ENCODE results near the gene YWHAB. TPM values are rescaled to one million over a fixed set of nuclear protein-coding genes. Genes with fewer than 3 reads are reported as not detected.

Gene YWHAB
- total and polyA plus RNA-seq, 2 experiments from 2014 or later = 89.5 to 169 TPM

DNA sequence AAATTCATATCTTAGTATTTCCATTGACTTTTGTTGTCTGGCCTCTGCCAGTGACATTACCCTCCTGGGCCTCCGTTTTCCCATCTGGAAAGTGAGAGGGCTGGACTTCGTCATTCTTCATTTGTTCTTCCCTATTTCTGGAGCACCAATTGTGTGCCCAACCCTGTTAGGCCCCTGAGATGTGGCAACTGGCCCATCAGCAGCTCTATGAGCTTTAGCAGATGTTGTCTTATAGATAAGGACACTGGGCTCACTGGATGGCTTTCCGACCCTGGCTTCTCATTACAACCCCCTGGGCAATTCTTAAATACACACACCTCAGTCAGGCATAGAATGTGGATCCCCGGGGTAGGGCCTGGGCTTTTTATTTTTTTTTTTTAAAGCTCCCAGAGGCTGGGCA lies 39.0 kb downstream of the YWHAB start:
- H3K4me2 ChIP-seq = no peak overlapping the region
- H3K79me2 ChIP-seq = no peaks in the 10 kb centered on the region
- no peak overlapping the region for H3K27ac ChIP-seq
- WGBS (ENCODE audit: low lambda C conversion rate, missing lambda C conversion rate) = 54% methylated on average over 4 of the region's 4 CpGs
- no peaks in the 10 kb centered on the region for H3K9me2 ChIP-seq (replicated peaks; ENCODE audit: insufficient read depth)
- no peak for DNase-seq (ENCODE audit: low spot score)
- no peaks in the 10 kb centered on the region for H4K20me1 ChIP-seq (ENCODE audit: insufficient read depth, poor library complexity, severe bottlenecking)
- TF ChIP-seq, protein P1, sequence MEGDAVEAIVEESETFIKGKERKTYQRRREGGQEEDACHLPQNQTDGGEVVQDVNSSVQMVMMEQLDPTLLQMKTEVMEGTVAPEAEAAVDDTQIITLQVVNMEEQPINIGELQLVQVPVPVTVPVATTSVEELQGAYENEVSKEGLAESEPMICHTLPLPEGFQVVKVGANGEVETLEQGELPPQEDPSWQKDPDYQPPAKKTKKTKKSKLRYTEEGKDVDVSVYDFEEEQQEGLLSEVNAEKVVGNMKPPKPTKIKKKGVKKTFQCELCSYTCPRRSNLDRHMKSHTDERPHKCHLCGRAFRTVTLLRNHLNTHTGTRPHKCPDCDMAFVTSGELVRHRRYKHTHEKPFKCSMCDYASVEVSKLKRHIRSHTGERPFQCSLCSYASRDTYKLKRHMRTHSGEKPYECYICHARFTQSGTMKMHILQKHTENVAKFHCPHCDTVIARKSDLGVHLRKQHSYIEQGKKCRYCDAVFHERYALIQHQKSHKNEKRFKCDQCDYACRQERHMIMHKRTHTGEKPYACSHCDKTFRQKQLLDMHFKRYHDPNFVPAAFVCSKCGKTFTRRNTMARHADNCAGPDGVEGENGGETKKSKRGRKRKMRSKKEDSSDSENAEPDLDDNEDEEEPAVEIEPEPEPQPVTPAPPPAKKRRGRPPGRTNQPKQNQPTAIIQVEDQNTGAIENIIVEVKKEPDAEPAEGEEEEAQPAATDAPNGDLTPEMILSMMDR (IDR thresholded peaks at IDR 0.05; ENCODE audit: poor library complexity) = no peak
- no peak for TF ChIP-seq EZH2phosphoT487 (IDR thresholded peaks at IDR 0.05; ENCODE audit: low read depth, severe bottlenecking, unreplicated experiment)
- no peak for TF ChIP-seq EZH2 (IDR thresholded peaks at IDR 0.05; ENCODE audit: borderline replicate concordance)
- H3K9me3 ChIP-seq (ENCODE audit: low read depth) = no peaks in the 10 kb centered on the region
- no peaks in the 10 kb centered on the region for H3K36me3 ChIP-seq (replicated peaks; ENCODE audit: insufficient read depth, low read depth)
- H3K27me3 ChIP-seq = no peaks in the 10 kb centered on the region
- H3K4me1 ChIP-seq (ENCODE audit: insufficient read depth) = no peaks in the 10 kb centered on the region
- H3K4me3 ChIP-seq = no peak overlapping the region
- no peak overlapping the region for H2AFZ ChIP-seq

DNA sequence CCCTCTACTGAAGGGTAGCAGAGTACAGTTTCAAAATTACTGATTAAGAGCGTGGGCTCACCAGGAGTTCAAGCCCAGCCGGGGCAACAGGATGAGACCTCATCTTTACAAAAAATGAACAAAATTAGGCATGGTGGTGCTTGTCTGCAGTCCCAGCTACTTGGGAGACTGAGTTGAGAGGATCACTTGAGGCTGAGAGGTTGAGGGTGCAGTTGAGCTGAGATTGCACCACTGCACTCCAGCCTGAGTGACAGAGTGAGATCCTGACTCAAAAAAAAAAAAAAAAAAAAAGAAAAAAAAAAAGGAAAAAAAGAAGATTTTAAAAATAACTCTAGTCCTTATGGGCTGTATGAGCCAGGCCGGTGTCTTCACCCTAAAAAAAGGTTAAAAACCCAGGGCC lies 43.1 kb downstream of the YWHAB start:
- Histone ChIP-seq H3K4me1 (ENCODE audit: insufficient read depth) (no peaks in the 10 kb centered on the region), H3K9me3 (ENCODE audit: low read depth) (no peaks in the 10 kb centered on the region), H3K4me2 (no peak overlapping the region), H3K9me2 (replicated peaks; ENCODE audit: insufficient read depth) (no peaks in the 10 kb centered on the region), H3K27ac (no peak overlapping the region), H3K79me2 (no peaks in the 10 kb centered on the region), H4K20me1 (ENCODE audit: insufficient read depth, poor library complexity, severe bottlenecking) (no peaks in the 10 kb centered on the region), H2AFZ (no peak overlapping the region), H3K4me3 (no peak overlapping the region), H3K27me3 (no peaks in the 10 kb centered on the region), H3K36me3 (replicated peaks; ENCODE audit: insufficient read depth, low read depth) (no peaks in the 10 kb centered on the region)
- no peak for DNase-seq (ENCODE audit: low spot score)
- 100% methylated on average over 3 of the region's 3 CpGs for WGBS (ENCODE audit: low lambda C conversion rate, missing lambda C conversion rate)
- TF ChIP-seq, protein P1 (IDR thresholded peaks at IDR 0.05; ENCODE audit: poor library complexity) = no peak
- TF ChIP-seq EZH2phosphoT487 (IDR thresholded peaks at IDR 0.05; ENCODE audit: low read depth, severe bottlenecking, unreplicated experiment) (no peak), EZH2 (IDR thresholded peaks at IDR 0.05; ENCODE audit: borderline replicate concordance) (no peak)

DNA sequence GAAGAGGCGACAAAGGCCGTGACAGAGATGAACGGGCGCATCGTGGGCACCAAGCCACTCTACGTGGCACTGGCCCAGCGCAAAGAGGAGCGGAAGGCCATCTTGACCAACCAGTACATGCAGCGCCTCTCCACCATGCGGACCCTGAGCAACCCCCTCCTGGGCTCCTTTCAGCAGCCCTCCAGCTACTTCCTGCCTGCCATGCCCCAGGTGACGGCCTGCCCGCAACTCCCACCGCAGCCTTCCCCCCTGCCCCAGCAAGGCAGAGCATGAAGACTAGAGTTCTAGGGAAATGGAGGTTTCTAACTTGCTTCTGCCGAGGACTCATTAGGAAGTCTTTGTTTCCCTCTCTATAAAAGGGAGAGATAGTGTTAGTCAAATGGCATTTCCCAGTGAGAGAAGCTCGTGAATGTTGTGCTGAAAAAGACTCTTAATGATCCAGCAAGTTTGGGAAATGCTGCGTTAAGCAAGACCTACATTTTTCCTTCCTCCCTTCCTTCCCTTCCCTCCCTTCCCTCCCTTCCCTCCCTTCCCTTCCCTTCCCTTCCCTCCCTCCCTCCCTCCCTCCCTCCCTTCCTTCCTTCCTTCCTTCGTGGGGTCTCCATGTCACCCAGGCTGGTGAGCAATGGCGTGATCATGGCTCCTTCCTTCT lies 45.1 kb downstream of the YWHAB start:
- Histone ChIP-seq H3K9me3 (ENCODE audit: low read depth) (no peaks in the 10 kb centered on the region), H3K4me2 (no peak overlapping the region), H3K4me1 (ENCODE audit: insufficient read depth) (no peaks in the 10 kb centered on the region), H3K27ac (no peak overlapping the region), H3K79me2 (no peaks in the 10 kb centered on the region), H3K36me3 (replicated peaks; ENCODE audit: insufficient read depth, low read depth) (no peaks in the 10 kb centered on the region), H3K4me3 (no peak overlapping the region), H3K9me2 (replicated peaks; ENCODE audit: insufficient read depth) (no peaks in the 10 kb centered on the region), H2AFZ (no peak overlapping the region), H3K27me3 (no peaks in the 10 kb centered on the region), H4K20me1 (ENCODE audit: insufficient read depth, poor library complexity, severe bottlenecking) (no peaks in the 10 kb centered on the region)
- 95% methylated on average over 18 of the region's 18 CpGs for WGBS (ENCODE audit: low lambda C conversion rate, missing lambda C conversion rate)
- DNase-seq (ENCODE audit: low spot score) = no peak
- TF ChIP-seq, protein P1 (IDR thresholded peaks at IDR 0.05; ENCODE audit: poor library complexity) = no peak
- TF ChIP-seq EZH2phosphoT487 (IDR thresholded peaks at IDR 0.05; ENCODE audit: low read depth, severe bottlenecking, unreplicated experiment) (no peak), EZH2 (IDR thresholded peaks at IDR 0.05; ENCODE audit: borderline replicate concordance) (no peak)

Data from hepatocyte (in vitro differentiated cells).